Uterus (tissue), 4 donors: ENCODE data around the gene APC2. TPM values are rescaled to one million over a fixed set of nuclear protein-coding genes. Genes with fewer than 3 reads are reported as not detected.

Source experiments
- DNase-seq, 2 donors: peaks; one replicate each; pipeline ENCODE4 v3.0.0-alpha.2; 2019 to 2020
- H3K27ac ChIP-seq, 2 donors: fragments of 200-600 bp; sonication (generic); 1 replicate in 1 of 2; 2 replicates in 1 of 2; pipeline ENCODE4 v1.5.1; 2016 to 2018
- H3K27me3 ChIP-seq, 2 donors: fragments of 200-600 bp; sonication (generic); one replicate each; pipeline ENCODE4 v1.5.1; 2018 to 2019; ENCODE audit warnings: control low read depth in 1 of 2
- H3K36me3 ChIP-seq, 2 donors: fragments of 200-600 bp; sonication (generic); one replicate each; pipeline ENCODE4 v1.5.1; 2019; ENCODE audit warnings: control low read depth in 1 of 2
- H3K4me1 ChIP-seq, 2 donors: fragments of 200-600 bp; sonication (generic); one replicate each; pipeline ENCODE4 v1.5.1; 2018 to 2019; ENCODE audit warnings: control low read depth in 1 of 2
- H3K4me3 ChIP-seq, 2 donors: fragments of 200-600 bp; sonication (generic); 1 replicate in 1 of 2; 2 replicates in 1 of 2; pipeline ENCODE4 v1.5.1; 2018 to 2019; ENCODE audit warnings: mild to moderate bottlenecking in 1 of 2
- H3K9me3 ChIP-seq, 2 donors: fragments of 200-600 bp; sonication (generic); one replicate each; pipeline ENCODE4 v1.5.1; 2019; ENCODE audit warnings: control low read depth in 1 of 2
- POLR2A ChIP-seq, 2 donors: fragments of 450-650 bp; IDR thresholded peaks; one replicate each; pipeline ENCODE4 v1.6.1; 2016; ENCODE audit warnings: antibody characterized with exemption in 2 of 2, mild to moderate bottlenecking in 1 of 2, moderate library complexity in 1 of 2
- intact Hi-C: fragments of 100-400 bp; cut with DNase I; formaldehyde crosslinking; loops from one replicate; pipeline ENCODE4 v1.15.1; 2023; ENCODE audit warnings: low total_unique reads
- total RNA-seq, 4 donors: library from RNA; depleted of rRNA in 3 of 4; stranded (reverse); fragments of >200 nt in 3 of 4; gene quantifications; one replicate each; pipeline versions ENCODE4 v1.1.0 to v1.2.4, GENCODE V29; 2014 to 2023
- TF ChIP-seq, protein P1 (sequence below), 4 experiments: fragments of 200-600 bp in 2 of 4; fragments of 450-650 bp in 2 of 4; sonication (generic) in 2 of 4; IDR thresholded peaks; one replicate each; pipeline ENCODE4 v1.5.1; 2016 to 2019; ENCODE audit warnings: antibody characterized with exemption in 4 of 4, mild to moderate bottlenecking in 2 of 4, moderate library complexity in 1 of 4
- donor health status: DM: yes; HTN: yes; CAD: no.

The APC2 gene
- total RNA-seq, 4 donors from 2014 or later: 0.12 to 3.5 (median 0.77) TPM; not detected in 1

DNA sequence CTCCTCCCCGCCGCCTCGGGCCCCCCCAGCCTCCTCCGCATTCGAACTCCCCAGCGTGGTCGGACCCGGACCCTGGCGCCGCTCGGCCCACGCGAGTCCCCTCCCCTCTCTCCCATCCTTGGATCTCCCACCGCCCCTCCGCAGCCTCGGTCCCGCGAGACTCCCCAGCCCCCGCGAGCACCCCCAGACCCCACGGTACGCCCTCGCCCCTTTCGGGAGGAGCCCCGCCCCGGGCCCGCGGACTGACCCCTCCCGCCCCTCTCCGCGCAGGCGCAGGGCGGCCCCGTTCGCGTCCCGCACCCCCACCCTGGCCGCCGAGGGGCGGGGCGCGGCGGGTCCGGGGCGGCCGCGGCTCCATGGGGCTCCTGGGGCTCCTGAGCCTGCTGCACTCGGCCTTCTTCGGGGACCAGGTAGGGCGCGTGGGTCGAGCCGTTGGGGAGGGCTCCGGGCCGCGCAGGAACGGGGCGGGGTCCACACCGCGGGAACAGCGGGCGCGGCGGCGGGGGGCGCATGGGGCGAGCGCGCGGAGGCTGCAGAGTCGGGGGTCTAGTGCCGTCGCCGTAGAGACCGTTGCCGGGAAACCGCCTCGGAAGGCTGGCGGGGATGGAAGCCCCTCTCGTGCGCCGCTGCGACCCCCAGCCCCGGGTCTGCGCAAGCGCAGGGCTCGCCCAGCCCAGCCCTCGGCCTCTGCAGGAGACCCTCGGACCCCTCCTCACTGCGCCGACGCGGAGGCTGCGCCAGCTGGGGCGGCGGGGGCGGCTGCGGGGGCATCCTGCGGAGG is 3.8 kb upstream of the APC2 start:
- H3K27ac ChIP-seq: no peak overlapping the region
- no peaks in the 10 kb centered on the region for H3K9me3 ChIP-seq
- DNase-seq: no peak
- H3K36me3 ChIP-seq: no peaks in the 10 kb centered on the region
- intact Hi-C loops: no loop called here
- peaks cover 0 to 14% of the 10 kb centered on the region in 2 donors for H3K4me1 ChIP-seq
- peaks cover 27 to 29% of the 10 kb centered on the region in 2 donors for H3K27me3 ChIP-seq
- TF ChIP-seq, protein P1, sequence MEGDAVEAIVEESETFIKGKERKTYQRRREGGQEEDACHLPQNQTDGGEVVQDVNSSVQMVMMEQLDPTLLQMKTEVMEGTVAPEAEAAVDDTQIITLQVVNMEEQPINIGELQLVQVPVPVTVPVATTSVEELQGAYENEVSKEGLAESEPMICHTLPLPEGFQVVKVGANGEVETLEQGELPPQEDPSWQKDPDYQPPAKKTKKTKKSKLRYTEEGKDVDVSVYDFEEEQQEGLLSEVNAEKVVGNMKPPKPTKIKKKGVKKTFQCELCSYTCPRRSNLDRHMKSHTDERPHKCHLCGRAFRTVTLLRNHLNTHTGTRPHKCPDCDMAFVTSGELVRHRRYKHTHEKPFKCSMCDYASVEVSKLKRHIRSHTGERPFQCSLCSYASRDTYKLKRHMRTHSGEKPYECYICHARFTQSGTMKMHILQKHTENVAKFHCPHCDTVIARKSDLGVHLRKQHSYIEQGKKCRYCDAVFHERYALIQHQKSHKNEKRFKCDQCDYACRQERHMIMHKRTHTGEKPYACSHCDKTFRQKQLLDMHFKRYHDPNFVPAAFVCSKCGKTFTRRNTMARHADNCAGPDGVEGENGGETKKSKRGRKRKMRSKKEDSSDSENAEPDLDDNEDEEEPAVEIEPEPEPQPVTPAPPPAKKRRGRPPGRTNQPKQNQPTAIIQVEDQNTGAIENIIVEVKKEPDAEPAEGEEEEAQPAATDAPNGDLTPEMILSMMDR (IDR thresholded peaks at IDR 0.05): no peak
- TF ChIP-seq POLR2A (IDR thresholded peaks at IDR 0.05): no peak
- H3K4me3 ChIP-seq: no peak overlapping the region

DNA sequence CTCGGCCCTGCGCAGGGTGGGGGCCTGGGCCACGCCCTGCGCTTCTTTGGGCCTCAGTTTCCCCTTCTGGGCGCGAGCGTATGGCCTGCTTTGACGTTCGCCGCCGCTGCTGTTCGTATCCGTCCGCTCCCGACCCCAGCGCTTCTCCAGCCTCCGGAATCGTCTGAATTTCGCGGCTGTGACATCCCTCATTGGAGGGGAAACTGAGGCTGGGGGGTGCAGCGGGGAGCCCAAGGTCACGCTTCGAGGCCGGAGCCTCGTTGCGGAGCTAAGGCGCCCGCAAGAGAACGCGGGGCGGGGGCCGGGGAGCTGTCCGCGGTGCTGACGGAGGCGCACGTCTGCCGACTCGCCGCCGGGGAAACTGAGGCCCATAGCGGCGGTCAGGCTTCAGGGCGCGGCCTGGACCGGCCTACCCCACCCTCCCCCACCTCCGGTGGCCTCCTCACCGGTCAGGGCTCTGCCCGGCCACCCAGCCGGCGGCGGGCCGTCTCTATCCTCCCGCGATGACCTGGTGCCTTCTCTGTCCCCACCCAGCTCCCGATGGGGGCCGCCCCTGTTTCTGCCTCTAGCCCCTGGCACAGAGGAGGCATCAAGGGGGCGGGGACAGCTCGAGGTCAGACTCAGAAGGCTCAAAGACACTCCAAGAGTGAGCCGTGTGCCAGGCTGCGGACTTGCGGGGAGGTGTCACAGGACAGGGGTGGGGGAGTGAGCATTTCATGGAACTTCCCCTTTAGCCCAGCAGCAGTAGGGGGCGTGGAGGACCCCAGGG is 3.0 kb upstream of the APC2 start:
- H3K27ac ChIP-seq: no peak overlapping the region
- no peak overlapping the region for H3K4me3 ChIP-seq
- TF ChIP-seq, protein P1 (IDR thresholded peaks at IDR 0.05): no peak
- TF ChIP-seq POLR2A (IDR thresholded peaks at IDR 0.05): no peak
- H3K4me1 ChIP-seq: peaks cover 0 to 14% of the 10 kb centered on the region in 2 donors
- no peaks in the 10 kb centered on the region for H3K9me3 ChIP-seq
- H3K36me3 ChIP-seq: no peaks in the 10 kb centered on the region
- peaks cover 27 to 37% of the 10 kb centered on the region in 2 donors for H3K27me3 ChIP-seq
- intact Hi-C loops: no loop called here
- no peak for DNase-seq

DNA sequence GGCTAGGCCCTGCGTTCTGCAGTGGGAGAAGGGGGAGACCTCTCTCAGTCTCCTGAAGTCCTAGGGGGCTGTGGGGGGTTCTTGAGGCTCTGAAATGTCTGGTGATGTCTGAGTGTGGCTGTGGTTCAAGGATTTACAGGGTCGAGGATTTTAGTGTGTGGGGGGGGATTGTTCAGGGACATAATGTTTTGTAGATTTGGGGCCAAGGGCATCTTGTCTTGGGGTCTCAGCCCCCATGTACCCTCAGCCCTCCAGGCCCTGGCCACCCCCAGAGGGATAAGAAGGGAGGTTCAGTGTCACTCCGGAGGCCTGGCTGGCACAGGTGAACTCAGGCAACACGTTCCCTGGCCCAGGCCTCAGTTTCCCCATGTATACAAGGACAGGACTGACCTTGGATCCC is 2.4 kb upstream of the APC2 start:
- H3K4me3 ChIP-seq: no peak overlapping the region
- H3K27ac ChIP-seq: no peak overlapping the region
- peaks cover 0 to 15% of the 10 kb centered on the region in 2 donors for H3K4me1 ChIP-seq
- peaks cover 27 to 43% of the 10 kb centered on the region in 2 donors for H3K27me3 ChIP-seq
- TF ChIP-seq, protein P1 (IDR thresholded peaks at IDR 0.05): no peak
- no peak for TF ChIP-seq POLR2A (IDR thresholded peaks at IDR 0.05)
- no peaks in the 10 kb centered on the region for H3K9me3 ChIP-seq
- no peaks in the 10 kb centered on the region for H3K36me3 ChIP-seq
- intact Hi-C loops: no loop called here
- DNase-seq: no peak

DNA sequence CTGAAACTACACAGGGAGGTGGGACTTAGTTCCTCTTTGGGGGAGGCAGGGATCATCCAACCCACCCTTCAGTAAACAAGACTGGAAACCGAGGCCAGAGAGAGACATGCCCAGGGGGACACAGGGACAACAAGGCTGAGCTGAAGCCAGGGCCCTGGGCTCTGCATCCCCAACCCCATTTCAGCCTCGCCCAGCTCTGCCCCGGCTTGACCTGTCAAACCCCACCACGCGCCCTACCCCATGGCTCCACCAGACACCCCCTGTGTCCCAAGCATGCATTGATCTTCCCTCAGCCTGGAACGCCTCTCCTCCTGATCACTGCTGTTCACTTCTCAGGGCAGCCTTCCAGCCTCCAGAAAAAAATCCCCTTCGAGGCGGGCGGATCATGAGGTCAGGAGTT is 2.0 kb upstream of the APC2 start:
- Histone ChIP-seq H3K4me3 (no peak overlapping the region), H3K27me3 (peaks cover 27 to 47% of the 10 kb centered on the region in 2 donors), H3K36me3 (no peaks in the 10 kb centered on the region), H3K4me1 (peaks cover 0 to 17% of the 10 kb centered on the region in 2 donors), H3K9me3 (no peaks in the 10 kb centered on the region), H3K27ac (no peak overlapping the region)
- TF ChIP-seq POLR2A (IDR thresholded peaks at IDR 0.05): no peak
- TF ChIP-seq, protein P1 (IDR thresholded peaks at IDR 0.05): no peak
- intact Hi-C loops: no loop called here
- no peak for DNase-seq
